ENCODE results near the gene LCE3E.

- TF ChIP-seq, protein P1, sequence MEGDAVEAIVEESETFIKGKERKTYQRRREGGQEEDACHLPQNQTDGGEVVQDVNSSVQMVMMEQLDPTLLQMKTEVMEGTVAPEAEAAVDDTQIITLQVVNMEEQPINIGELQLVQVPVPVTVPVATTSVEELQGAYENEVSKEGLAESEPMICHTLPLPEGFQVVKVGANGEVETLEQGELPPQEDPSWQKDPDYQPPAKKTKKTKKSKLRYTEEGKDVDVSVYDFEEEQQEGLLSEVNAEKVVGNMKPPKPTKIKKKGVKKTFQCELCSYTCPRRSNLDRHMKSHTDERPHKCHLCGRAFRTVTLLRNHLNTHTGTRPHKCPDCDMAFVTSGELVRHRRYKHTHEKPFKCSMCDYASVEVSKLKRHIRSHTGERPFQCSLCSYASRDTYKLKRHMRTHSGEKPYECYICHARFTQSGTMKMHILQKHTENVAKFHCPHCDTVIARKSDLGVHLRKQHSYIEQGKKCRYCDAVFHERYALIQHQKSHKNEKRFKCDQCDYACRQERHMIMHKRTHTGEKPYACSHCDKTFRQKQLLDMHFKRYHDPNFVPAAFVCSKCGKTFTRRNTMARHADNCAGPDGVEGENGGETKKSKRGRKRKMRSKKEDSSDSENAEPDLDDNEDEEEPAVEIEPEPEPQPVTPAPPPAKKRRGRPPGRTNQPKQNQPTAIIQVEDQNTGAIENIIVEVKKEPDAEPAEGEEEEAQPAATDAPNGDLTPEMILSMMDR (IDR thresholded peaks at IDR 0.05; ENCODE audit: insufficient read depth, low read depth, low read length) = no peak
- TF ChIP-seq EZH2 (IDR thresholded peaks at IDR 0.05; ENCODE audit: insufficient read depth, low read length) = no peak
Measured at GRCh38 chr1:152613511-152613910, 46.9 kb upstream of the LCE3E start, which contains the start of gene LCE3B.
